Nephron (organoid): ENCODE measurements around the gene EGFR.

Source experiments
- H3K27ac Mint-ChIP-seq, 3 experiments: 2 replicates each; pipeline ENCODE4 v1.8.0; 2020; ENCODE audit warnings: mixed read lengths in 3 of 3, mild to moderate bottlenecking in 2 of 3, moderate library complexity in 1 of 3
- H3K27me3 Mint-ChIP-seq: 2 replicates; pipeline ENCODE4 v1.8.0; 2021; ENCODE audit warnings: low read depth, mild to moderate bottlenecking, moderate library complexity, mixed read lengths
- H3K36me3 Mint-ChIP-seq: 2 replicates; pipeline ENCODE4 v1.8.0; 2020; ENCODE audit warnings: low read depth, mixed read lengths
- H3K4me1 Mint-ChIP-seq: 2 replicates; pipeline ENCODE4 v1.8.0; 2020; ENCODE audit warnings: mixed read lengths
- H3K4me3 Mint-ChIP-seq, 3 experiments: 2 replicates each; pipeline ENCODE4 v1.8.0; 2020; ENCODE audit warnings: mild to moderate bottlenecking in 3 of 3, mixed read lengths in 3 of 3, moderate library complexity in 2 of 3
- H3K9me3 Mint-ChIP-seq: 2 replicates; pipeline ENCODE4 v1.8.0; 2020; ENCODE audit warnings: mixed read lengths
- TF ChIP-seq, protein P1 (sequence below), 3 experiments: fragments of 200-600 bp; sonication (generic); IDR thresholded peaks; one replicate each; pipeline ENCODE4 v1.5.0; 2021; ENCODE audit warnings: antibody characterized with exemption in 3 of 3; ENCODE audit not compliant: unreplicated experiment in 3 of 3

EGFR gene

DNA sequence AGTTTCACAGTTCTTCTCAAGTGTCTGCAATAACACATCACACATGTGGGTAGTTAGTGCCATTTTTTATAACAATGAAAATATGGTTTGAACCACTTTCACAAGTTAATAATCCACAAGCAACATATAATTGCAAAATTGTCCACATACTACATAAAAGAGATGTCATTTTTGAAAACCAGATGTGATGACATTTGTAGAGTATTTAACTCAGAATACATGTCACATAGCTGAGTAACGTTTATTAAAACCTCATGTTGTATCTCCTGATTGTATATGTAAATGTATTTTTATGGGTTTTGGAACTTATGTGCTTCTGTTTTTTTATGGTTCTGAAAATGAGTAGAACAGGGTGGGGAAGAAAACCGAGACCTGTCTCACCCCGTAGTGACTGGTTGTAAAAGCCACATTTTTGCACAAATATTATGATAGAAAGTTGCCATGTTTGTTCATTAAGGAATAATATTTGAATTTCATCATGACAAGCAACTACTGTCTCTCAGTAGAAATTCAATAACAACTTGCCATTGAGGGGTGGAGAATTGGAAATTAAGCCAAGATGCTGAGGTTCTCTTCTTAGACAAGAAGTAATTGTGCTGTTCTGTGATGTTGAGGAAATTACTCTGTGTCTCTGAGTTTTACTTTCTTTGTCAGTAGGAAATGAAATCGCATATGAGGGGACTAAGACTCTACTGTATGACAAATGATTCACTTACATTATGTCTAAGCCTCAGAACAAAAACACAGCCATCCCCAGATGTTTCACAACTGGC lies 29.2 kb upstream of the EGFR start:
- H3K27ac Mint-ChIP-seq, result no peak overlapping the region
- no peak overlapping the region for H3K4me3 Mint-ChIP-seq
- peaks cover 3% of the 10 kb centered on the region for H3K9me3 Mint-ChIP-seq
- TF ChIP-seq, protein P1, sequence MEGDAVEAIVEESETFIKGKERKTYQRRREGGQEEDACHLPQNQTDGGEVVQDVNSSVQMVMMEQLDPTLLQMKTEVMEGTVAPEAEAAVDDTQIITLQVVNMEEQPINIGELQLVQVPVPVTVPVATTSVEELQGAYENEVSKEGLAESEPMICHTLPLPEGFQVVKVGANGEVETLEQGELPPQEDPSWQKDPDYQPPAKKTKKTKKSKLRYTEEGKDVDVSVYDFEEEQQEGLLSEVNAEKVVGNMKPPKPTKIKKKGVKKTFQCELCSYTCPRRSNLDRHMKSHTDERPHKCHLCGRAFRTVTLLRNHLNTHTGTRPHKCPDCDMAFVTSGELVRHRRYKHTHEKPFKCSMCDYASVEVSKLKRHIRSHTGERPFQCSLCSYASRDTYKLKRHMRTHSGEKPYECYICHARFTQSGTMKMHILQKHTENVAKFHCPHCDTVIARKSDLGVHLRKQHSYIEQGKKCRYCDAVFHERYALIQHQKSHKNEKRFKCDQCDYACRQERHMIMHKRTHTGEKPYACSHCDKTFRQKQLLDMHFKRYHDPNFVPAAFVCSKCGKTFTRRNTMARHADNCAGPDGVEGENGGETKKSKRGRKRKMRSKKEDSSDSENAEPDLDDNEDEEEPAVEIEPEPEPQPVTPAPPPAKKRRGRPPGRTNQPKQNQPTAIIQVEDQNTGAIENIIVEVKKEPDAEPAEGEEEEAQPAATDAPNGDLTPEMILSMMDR (IDR thresholded peaks at IDR 0.05; ENCODE audit: unreplicated experiment in 3 of 3), result no peak
- no peaks in the 10 kb centered on the region for H3K36me3 Mint-ChIP-seq
- H3K4me1 Mint-ChIP-seq, result no peaks in the 10 kb centered on the region
- H3K27me3 Mint-ChIP-seq, result no peaks in the 10 kb centered on the region

DNA sequence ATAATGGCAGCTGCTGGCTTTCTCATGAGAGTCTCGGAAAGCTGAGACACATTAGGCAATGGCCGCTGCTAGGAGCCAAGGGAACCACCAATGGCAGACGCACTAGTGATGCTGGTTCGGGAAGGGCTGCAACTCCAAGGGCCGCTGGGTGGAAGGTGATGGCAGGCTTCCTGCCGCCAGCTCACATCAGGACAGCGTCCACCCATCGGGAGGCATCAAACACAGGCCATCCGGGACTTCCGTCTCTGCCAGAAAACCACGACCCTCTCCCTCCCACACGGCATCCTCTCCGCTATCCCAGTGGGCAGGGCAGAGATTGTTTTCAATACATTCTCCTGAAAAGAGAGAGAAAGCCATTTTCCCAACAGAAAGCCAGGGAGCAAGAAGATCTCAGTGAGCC lies 27.5 kb upstream of the EGFR start:
- Mint-ChIP-seq H3K9me3 (peaks cover 3% of the 10 kb centered on the region), H3K4me1 (no peaks in the 10 kb centered on the region), H3K4me3 (no peak overlapping the region), H3K36me3 (no peaks in the 10 kb centered on the region), H3K27me3 (no peaks in the 10 kb centered on the region), H3K27ac (no peak overlapping the region)
- TF ChIP-seq, protein P1 (IDR thresholded peaks at IDR 0.05; ENCODE audit: unreplicated experiment in 3 of 3), result no peak

DNA sequence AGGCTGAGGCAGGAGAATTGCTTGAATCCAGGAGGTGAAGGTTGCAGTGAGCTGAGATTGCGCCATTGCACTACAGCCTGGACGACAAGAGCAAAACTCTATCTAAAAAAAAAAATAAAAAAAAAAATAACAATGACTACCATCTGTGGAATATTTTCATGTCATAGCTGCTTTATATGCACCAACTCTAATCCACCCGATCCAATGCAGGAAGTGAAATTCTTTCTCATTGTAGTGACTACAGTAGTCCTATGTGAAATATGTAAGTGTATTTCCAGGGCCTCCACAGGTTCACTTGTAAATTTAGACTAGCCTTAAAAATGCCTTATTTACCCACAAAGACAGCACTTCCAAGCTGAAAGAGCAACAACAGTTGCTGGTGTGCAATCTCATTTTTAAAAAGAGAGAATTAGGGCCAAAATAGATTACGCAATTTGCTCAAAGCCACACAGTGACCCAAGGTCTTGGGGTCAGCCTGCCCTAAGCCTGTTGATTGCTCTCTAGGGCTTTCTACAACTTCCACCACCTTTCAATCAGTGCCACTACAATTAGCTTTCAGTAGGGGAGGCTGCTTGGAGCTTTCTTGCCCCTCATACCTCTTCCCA lies 25.8 kb upstream of the EGFR start:
- no peak overlapping the region for H3K4me3 Mint-ChIP-seq
- H3K36me3 Mint-ChIP-seq, result no peaks in the 10 kb centered on the region
- H3K9me3 Mint-ChIP-seq, result peaks cover 3% of the 10 kb centered on the region
- no peak overlapping the region for H3K27ac Mint-ChIP-seq
- no peaks in the 10 kb centered on the region for H3K4me1 Mint-ChIP-seq
- no peaks in the 10 kb centered on the region for H3K27me3 Mint-ChIP-seq
- TF ChIP-seq, protein P1 (IDR thresholded peaks at IDR 0.05; ENCODE audit: unreplicated experiment in 3 of 3), result no peak

DNA sequence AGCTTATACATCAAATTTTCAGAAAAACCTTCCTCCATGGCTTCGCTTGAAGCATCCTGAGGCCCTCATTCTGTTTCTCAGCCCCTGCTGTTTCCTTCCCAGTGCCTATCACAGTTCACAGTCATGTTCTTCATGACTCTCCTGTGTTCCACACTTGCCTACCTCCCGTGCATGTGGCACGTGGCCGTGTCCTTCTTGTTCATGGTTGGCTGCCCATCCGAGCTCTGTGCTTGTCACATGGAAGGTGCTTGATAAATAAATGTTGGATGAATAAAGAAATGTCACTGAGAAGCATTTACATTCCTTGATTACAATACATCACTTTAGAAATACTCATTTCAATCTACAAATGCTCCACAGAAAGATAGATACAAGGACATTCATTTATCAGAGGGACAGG lies 23.7 kb upstream of the EGFR start:
- Mint-ChIP-seq H3K4me3 (no peak overlapping the region), H3K9me3 (peaks cover 3% of the 10 kb centered on the region), H3K27me3 (no peaks in the 10 kb centered on the region), H3K4me1 (no peaks in the 10 kb centered on the region), H3K36me3 (no peaks in the 10 kb centered on the region), H3K27ac (no peak overlapping the region)
- TF ChIP-seq, protein P1 (IDR thresholded peaks at IDR 0.05; ENCODE audit: unreplicated experiment in 3 of 3), result no peak

DNA sequence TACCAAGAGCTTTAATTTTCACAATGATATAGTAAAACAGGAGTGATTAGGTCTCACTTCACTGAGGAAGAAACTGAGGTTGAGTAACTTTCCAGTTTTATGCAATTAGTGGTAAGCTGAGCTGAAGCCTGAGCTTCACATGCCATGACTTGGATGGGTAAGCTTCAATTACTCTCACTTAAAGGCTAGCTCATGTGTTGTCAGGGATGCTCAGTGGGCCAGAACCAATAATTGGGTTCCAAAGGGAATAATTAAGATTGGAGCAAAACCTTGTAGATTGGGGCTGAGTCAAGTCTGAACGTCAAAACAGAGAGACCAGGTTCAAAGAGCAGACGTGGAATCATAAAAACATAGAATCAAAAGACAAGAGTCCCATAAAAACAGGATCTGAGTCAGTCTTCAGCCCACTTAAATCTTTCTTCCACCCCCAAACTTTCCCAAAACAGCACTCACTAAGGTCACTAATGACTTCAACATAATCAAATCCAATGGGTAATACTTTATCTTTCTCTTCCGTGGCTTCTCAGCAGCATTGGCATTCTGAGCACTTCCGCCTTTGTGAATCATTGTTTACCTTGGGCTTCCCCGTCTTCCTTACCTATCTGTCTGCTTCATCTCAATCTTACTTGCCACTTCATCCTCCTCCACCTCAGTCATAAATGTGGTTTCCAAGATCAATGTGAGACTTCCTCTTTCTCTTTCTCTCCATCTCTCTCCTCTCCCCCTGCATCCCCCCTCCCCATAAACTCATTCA lies 23.0 kb upstream of the EGFR start:
- Mint-ChIP-seq H3K27me3 (peaks cover 3% of the 10 kb centered on the region), H3K9me3 (peaks cover 3% of the 10 kb centered on the region), H3K4me3 (no peak overlapping the region), H3K27ac (no peak overlapping the region), H3K4me1 (no peaks in the 10 kb centered on the region), H3K36me3 (no peaks in the 10 kb centered on the region)
- TF ChIP-seq, protein P1 (IDR thresholded peaks at IDR 0.05; ENCODE audit: unreplicated experiment in 3 of 3), result no peak
